ENCODE data around the gene TRO. TPM values are rescaled to one million over a fixed set of nuclear protein-coding genes. Genes with fewer than 3 reads are reported as not detected.

TRO gene
- total and polyA plus RNA-seq, 11 donors, result 1.0 to 6.2 (median 2.5) TPM

- Histone ChIP-seq H3K4me1 (no peaks in the 10 kb centered on the region), H3K27ac (no peak overlapping the region)
- ATAC-seq, result no peak
Measured at GRCh38 chrX:54978448-54978847, 57.8 kb downstream of the TRO start.

GRCh38 chrX:54979432-54979831 is 58.8 kb downstream of the TRO start:
- ATAC-seq, result no peak
- Histone ChIP-seq H3K9me3 (peaks cover 0 to 7% (median 0%) of the 10 kb centered on the region in 12 donors), H3K4me1 (no peaks in the 10 kb centered on the region), H3K27me3 (peaks cover 0 to 5% (median 0%) of the 10 kb centered on the region in 9 donors), H3K4me3 (no peak overlapping the region), H3K36me3 (no peaks in the 10 kb centered on the region), H3K27ac (no peak overlapping the region)
- intact Hi-C loops (cut with DNase I), result no loop called here
- DNase-seq, result no peak
- TF ChIP-seq CTCF (IDR thresholded peaks at IDR 0.05) (no peak), POLR2A (IDR thresholded peaks at IDR 0.05) (no peak)

More at GRCh38 chrX:54978448-54978847, 57.8 kb downstream of the TRO start:
- H3K9me3 ChIP-seq, result peaks cover 0 to 5% (median 0%) of the 10 kb centered on the region in 12 donors
- no peaks in the 10 kb centered on the region for H3K36me3 ChIP-seq
- H3K4me3 ChIP-seq, result no peak overlapping the region
- H3K27me3 ChIP-seq, result peaks cover 0 to 2% (median 0%) of the 10 kb centered on the region in 9 donors
- intact Hi-C loops (cut with DNase I), result no loop called here
- no peak for TF ChIP-seq CTCF (IDR thresholded peaks at IDR 0.05)
- no peak for TF ChIP-seq POLR2A (IDR thresholded peaks at IDR 0.05)
- no peak for DNase-seq

GRCh38 chrX:54980334-54980733 is 59.7 kb downstream of the TRO start:
- H3K27ac ChIP-seq, result no peak overlapping the region
- no peak overlapping the region for H3K4me3 ChIP-seq
- peaks cover 0 to 7% (median 0%) of the 10 kb centered on the region in 9 donors for H3K27me3 ChIP-seq
- no peak for DNase-seq
- no peaks in the 10 kb centered on the region for H3K4me1 ChIP-seq
- 58 to 79% (median 71%) methylated on average over 6 of the region's 6 CpGs for WGBS, 4 donors
- no peak for ATAC-seq
- intact Hi-C loops (cut with DNase I), result loop anchor here in 1 of 10 donors (10.0 kb wide), 1 partner anchor 336 kb away; no protein-coding TSS in a partner anchor
- peaks cover 0 to 7% (median 0%) of the 10 kb centered on the region in 12 donors for H3K9me3 ChIP-seq
- TF ChIP-seq POLR2A (IDR thresholded peaks at IDR 0.05) (no peak), CTCF (IDR thresholded peaks at IDR 0.05) (no peak)
- no peaks in the 10 kb centered on the region for H3K36me3 ChIP-seq

Other genes starting within 250 kb of the TRO start
- not detected for gene ITIH6, start 122.6 kb upstream of the TRO start, total RNA-seq
- not detected for gene ITIH6, start 122.6 kb upstream of the TRO start, polyA plus RNA-seq
- 100 to 1,000 TPM in 5 of 9 donors, 10 to 100 TPM in 4; 80.7 to 126 (median 102) TPM for gene MAGED2, start 113.1 kb upstream of the TRO start, total RNA-seq
- 10 to 100 TPM; 59.3 to 90.9 TPM for gene MAGED2, start 113.1 kb upstream of the TRO start, polyA plus RNA-seq
- 1 to 10 TPM in 1 of 9 donors, under 1 TPM in 5, not detected in 3; 0.14 to 1.2 (median 0.31) TPM for gene PFKFB1, start 73.4 kb downstream of the TRO start, total RNA-seq
- gene PFKFB1, start 73.4 kb downstream of the TRO start, polyA plus RNA-seq, result under 1 TPM; 0.11 to 0.19 TPM
- 10 to 100 TPM in 1 of 9 donors, 1 to 10 TPM in 8; 6.8 to 12.4 (median 8.6) TPM for gene APEX2, start 79.5 kb downstream of the TRO start, total RNA-seq
- 10 to 100 TPM in 1 of 2 donors, 1 to 10 TPM in 1; 4.5 to 10.6 TPM for gene APEX2, start 79.5 kb downstream of the TRO start, polyA plus RNA-seq
- 1 to 10 TPM in 8 of 9 donors, under 1 TPM in 1; 0.44 to 8.3 (median 2.2) TPM for gene ALAS2, start 110.2 kb downstream of the TRO start, total RNA-seq
- under 1 TPM in 1 of 2 donors, not detected in 1; 0.06 TPM for gene ALAS2, start 110.2 kb downstream of the TRO start, polyA plus RNA-seq
- not detected for gene PAGE2B, start 154.2 kb downstream of the TRO start, total RNA-seq
- not detected for gene PAGE2B, start 154.2 kb downstream of the TRO start, polyA plus RNA-seq
- not detected for gene PAGE2, start 168.2 kb downstream of the TRO start, total RNA-seq
- gene PAGE2, start 168.2 kb downstream of the TRO start, polyA plus RNA-seq, result not detected